Adrenal gland (tissue), 5 donors: ENCODE data around the gene SYCP2L.

ENCODE experiments used
- CTCF ChIP-seq, 6 experiments: fragments of 450-650 bp in 4 of 6; fragments of 200-600 bp in 2 of 6; sonication (generic) in 1 of 6; IDR thresholded peaks; 1 replicate in 5 of 6; 2 replicates in 1 of 6; pipeline versions ENCODE4 v1.5.1 to v1.8.0; 2016 to 2021; ENCODE audit warnings: antibody characterized with exemption in 6 of 6, mild to moderate bottlenecking in 2 of 6, moderate library complexity in 1 of 6
- POLR2A ChIP-seq, 2 donors: fragments of 450-650 bp; IDR thresholded peaks; one replicate each; pipeline ENCODE4 v1.6.1; 2017; ENCODE audit warnings: antibody characterized with exemption in 2 of 2, mild to moderate bottlenecking in 2 of 2, moderate library complexity in 1 of 2
- donor health status: DM: no; HTN: no; CAD: no.

DNA sequence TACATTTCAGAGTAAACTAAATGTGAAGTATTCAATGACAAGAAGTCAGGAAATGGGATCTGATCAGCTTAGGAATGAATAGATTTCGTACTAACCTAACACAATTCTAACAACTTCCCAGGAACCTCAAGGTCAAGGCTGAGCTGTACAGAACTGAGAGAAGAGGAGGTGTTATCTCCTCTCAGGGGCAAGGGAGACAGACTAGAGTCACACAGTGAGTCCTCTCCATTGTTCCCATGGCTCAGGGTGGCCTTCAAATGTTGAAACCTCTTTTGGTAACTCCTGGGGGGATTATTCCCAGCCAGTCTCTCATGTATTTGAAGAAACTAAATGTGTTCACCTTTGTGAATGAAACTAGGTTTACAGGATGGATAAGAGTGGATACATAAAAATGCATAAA lies 129.6 kb downstream of the SYCP2L start:
- TF ChIP-seq CTCF (IDR thresholded peaks at IDR 0.05) (no peak), POLR2A (IDR thresholded peaks at IDR 0.05) (no peak)
